GM10248 (cell line): ENCODE results near the gene HEATR1.
A peak's percentile ranks its signal among the peaks of the same experiment; 100 is the strongest.

Experiments
- CTCF ChIA-PET: fragments of 300-600 bp; sonication (Branson Sonifier 250); formaldehyde crosslinking; extraction: SDS; loops from one replicate; lab custom pipeline; 2021; ENCODE audit warnings: antibody characterized with exemption; lab: Yijun Ruan, JAX
- POLR2A ChIA-PET: fragments of 350-650 bp; sonication (Branson Sonifier 250); formaldehyde crosslinking; extraction: SDS; loops from one replicate; lab custom pipeline; 2020; ENCODE audit warnings: antibody characterized with exemption; lab: Yijun Ruan, JAX
- DNase-seq: peaks from one replicate; pipeline ENCODE4 v3.0.0; 2012; ENCODE audit errors: extremely low spot score
- TF ChIP-seq, protein P1 (sequence below): IDR thresholded peaks from 2 replicates; pipeline ENCODE4 v1.5.1; 2012; ENCODE audit warnings: mild to moderate bottlenecking, low read depth; ENCODE audit errors: extremely low read depth, missing control alignments, control extremely low read depth

The HEATR1 gene

DNA sequence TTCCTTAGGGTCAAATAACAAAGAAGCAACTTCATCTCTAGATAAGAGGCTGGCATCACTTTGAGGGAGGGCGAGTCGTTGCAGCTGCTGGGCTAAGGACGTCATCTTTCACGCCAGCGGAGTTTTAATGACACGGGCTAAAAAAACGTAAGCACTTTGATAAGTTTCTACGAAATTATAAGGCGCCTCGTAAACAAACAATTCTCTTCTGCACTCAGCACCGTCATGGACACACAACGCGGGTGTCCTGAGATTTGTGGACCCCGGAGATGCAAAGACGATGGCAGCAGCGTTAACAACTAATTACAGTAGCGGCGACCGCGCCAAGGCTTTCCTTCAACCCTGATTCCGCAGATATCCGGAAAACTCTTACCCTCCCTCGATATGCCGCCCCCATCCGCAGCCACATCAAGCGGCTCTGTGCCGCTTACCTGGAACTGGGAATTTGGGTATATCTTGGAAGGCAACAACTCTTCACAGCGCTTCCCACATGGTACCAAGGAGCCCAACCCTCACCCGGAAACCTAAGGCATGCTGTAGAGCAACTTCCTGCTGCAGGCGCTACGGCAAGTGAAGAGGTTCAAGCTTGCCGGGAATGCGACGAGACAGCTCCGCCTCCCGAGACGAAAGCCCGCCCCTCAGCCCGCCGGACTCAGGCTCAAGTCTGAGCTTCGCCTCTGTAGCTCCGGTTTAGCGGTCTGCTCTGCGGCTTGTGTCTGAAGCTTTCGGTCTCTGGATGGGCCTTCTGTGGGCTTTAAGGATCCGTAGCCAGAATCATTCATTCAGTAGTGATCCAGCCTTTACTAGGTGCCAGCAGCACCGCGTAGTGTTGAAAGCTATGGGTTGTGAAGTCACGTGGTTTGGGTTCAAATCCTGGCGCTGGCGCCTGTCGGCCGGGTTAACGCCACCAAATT lies at the start of gene HEATR1:
HEATR1 (minus strand) TSS at position 526 of the 914 bp plus-strand sequence; CDS start at position 105, 421 bp downstream.
- ChIA-PET POLR2A (interaction anchor here (0.7 kb wide), 1 partner anchor 323 kb away, joined by 3 read pairs; no protein-coding TSS in a partner anchor), CTCF (interaction anchor here (0.7 to 2.0 kb wide), 11 partner anchors 8 to 782 kb away, joined by 3 to 8 read pairs (median 4); no protein-coding TSS in a partner anchor)
- TF ChIP-seq, protein P1, sequence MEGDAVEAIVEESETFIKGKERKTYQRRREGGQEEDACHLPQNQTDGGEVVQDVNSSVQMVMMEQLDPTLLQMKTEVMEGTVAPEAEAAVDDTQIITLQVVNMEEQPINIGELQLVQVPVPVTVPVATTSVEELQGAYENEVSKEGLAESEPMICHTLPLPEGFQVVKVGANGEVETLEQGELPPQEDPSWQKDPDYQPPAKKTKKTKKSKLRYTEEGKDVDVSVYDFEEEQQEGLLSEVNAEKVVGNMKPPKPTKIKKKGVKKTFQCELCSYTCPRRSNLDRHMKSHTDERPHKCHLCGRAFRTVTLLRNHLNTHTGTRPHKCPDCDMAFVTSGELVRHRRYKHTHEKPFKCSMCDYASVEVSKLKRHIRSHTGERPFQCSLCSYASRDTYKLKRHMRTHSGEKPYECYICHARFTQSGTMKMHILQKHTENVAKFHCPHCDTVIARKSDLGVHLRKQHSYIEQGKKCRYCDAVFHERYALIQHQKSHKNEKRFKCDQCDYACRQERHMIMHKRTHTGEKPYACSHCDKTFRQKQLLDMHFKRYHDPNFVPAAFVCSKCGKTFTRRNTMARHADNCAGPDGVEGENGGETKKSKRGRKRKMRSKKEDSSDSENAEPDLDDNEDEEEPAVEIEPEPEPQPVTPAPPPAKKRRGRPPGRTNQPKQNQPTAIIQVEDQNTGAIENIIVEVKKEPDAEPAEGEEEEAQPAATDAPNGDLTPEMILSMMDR, result no peak
- peak; percentile 88 for DNase-seq

- TF ChIP-seq, protein P1, result no peak
- DNase-seq, result no peak
- CTCF ChIA-PET, result no interaction called here
- POLR2A ChIA-PET, result no interaction called here
Observed at GRCh38 chr1:236645016-236645680, 40.8 kb upstream of the HEATR1 start.

DNA sequence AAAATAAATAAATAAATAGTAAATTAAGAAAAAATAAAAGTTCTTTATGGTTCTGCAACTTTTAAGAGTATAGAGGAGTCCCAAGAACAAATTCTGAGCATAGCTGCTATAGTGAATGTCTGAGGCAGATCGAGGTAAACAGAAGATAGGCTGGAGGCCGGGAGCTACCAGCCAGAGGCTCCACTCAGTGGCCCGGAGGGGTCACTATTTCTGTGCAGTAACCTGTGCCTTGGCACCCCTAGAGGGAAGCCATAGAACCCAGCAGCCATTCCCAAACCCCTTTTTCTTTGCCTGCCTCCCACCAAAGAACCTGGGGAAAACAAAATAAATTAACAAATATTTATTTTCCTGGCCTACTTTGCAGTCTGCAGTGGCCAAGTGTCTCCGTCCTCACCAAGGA lies 38.4 kb upstream of the HEATR1 start:
- no peak for DNase-seq
- POLR2A ChIA-PET, result no interaction called here
- TF ChIP-seq, protein P1, result no peak
- CTCF ChIA-PET, result interaction anchor here (1.2 kb wide), 1 partner anchor 12 kb away, joined by 4 read pairs; no protein-coding TSS in a partner anchor

DNA sequence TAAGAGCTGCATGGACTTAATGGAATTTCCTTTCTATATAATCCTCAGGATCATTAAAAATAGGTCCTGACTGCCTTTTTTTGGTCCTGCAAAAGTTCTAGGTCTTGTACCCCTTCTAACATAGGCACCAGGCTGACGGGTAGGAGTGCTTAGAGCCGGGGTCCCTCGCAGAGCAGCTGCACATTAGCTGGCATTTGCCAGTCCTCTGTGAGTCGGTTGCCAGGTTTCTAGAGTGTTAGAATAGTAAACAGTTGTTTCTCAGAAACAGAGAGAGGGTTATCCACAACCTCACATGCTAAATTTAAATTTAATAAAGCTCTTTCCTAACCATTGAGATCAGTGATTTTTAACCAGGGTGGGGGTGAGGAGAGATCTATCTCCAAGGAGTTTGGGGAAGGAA lies 35.4 kb upstream of the HEATR1 start:
- TF ChIP-seq, protein P1, result no peak
- ChIA-PET POLR2A (no interaction called here), CTCF (interaction anchor here (0.8 to 1.3 kb wide), 4 partner anchors 12 to 41 kb away, joined by 3 read pairs; no protein-coding TSS in a partner anchor)
- no peak for DNase-seq

GRCh38 chr1:236638945-236639344 lies 34.6 kb upstream of the HEATR1 start:
- CTCF ChIA-PET, result interaction anchor here (0.8 to 1.4 kb wide), 3 partner anchors 11 to 30 kb away, joined by 3 read pairs; no protein-coding TSS in a partner anchor

More at GRCh38 chr1:236638945-236639344, 34.6 kb upstream of the HEATR1 start:
- TF ChIP-seq, protein P1, result no peak
- DNase-seq, result no peak
- POLR2A ChIA-PET, result no interaction called here
